Endothelial cell of umbilical vein (primary cell): Measurements from ENCODE around the gene TNFAIP8. TPM values are rescaled to one million over a fixed set of nuclear protein-coding genes. Genes with fewer than 3 reads are reported as not detected.

Source experiments
- BruUV-seq: library from RNA; stranded (reverse); fragments of 400-500 nt; replicated peaks from 2 replicates; lab custom pipeline; 2021; lab: Mats Ljungman, UMichigan
- CTCF ChIA-PET: fragments of 300-600, 350-600 bp; sonication (Branson Sonifier 250); formaldehyde crosslinking; loops from one replicate; lab custom pipeline; 2021; ENCODE audit warnings: antibody characterized with exemption, inconsistent platforms; lab: Charles Lee
- POLR2A ChIA-PET: fragments of 300-600, 350-600 bp; sonication (Branson Sonifier 250); formaldehyde crosslinking; loops from one replicate; lab custom pipeline; 2021; ENCODE audit warnings: antibody characterized with exemption, inconsistent platforms; lab: Charles Lee
- DNase-seq: peaks from one replicate; pipeline ENCODE4 v3.0.0-alpha.2; 2011; ENCODE audit warnings: low read depth, low spot score
- FAIRE-seq: peaks from 2 replicates; lab custom pipeline; 2011; peaks lifted over from hg19 to GRCh38; lab: Jason Lieb, UNC
- H2AFZ ChIP-seq: 2 replicates; pipeline ENCODE4 v1.6.0; 2012; ENCODE audit warnings: low read depth, low read length, control low read depth, inconsistent platforms
- H3K27ac ChIP-seq: 2 replicates; pipeline ENCODE4 v1.5.1; 2011; ENCODE audit warnings: low read depth, mild to moderate bottlenecking, control low read depth, low read length, moderate library complexity; ENCODE audit not compliant: insufficient read depth
- H3K27me3 ChIP-seq, 2 experiments: 2 replicates each; pipeline versions ENCODE4 v1.6.0 to v1.6.1; 2011; ENCODE audit warnings: low read length in 2 of 2, mixed read lengths in 1 of 2; ENCODE audit not compliant: control insufficient read depth in 2 of 2, insufficient read depth in 2 of 2
- H3K36me3 ChIP-seq, 2 experiments: 2 replicates in 1 of 2; 3 replicates in 1 of 2; pipeline ENCODE4 v1.5.1; 2011; ENCODE audit warnings: low read length in 2 of 2, mild to moderate bottlenecking in 1 of 2, moderate library complexity in 1 of 2; ENCODE audit not compliant: control insufficient read depth in 2 of 2, insufficient read depth in 2 of 2; ENCODE audit errors: extremely low read depth in 1 of 2
- H3K4me1 ChIP-seq: 3 replicates; pipeline ENCODE4 v1.5.1; 2011; ENCODE audit warnings: mild to moderate bottlenecking, low read length; ENCODE audit not compliant: control insufficient read depth, insufficient read depth; ENCODE audit errors: extremely low read depth
- H3K4me2 ChIP-seq: 2 replicates; pipeline ENCODE4 v1.6.1; 2011; ENCODE audit warnings: low read length, control low read depth, mixed read lengths; ENCODE audit not compliant: insufficient read depth
- H3K4me3 ChIP-seq, 3 experiments: fragments of 200-600 bp in 1 of 3; sonication (generic), shearing (Covaris generic) in 1 of 3; replicated peaks in 1 of 3; 2 replicates each; pipeline ENCODE4 v1.5.1; 2011 to 2016; ENCODE audit warnings: control low read depth in 3 of 3, low read length in 3 of 3, mild to moderate bottlenecking in 2 of 3, inconsistent platforms in 1 of 3, low read depth in 1 of 3, moderate library complexity in 1 of 3; ENCODE audit not compliant: insufficient read depth in 1 of 3
- H3K79me2 ChIP-seq: 2 replicates; pipeline ENCODE4 v1.6.0; 2012; ENCODE audit warnings: low read length, inconsistent platforms; ENCODE audit not compliant: control insufficient read depth, insufficient read depth
- H3K9ac ChIP-seq: replicated peaks from 2 replicates; pipeline ENCODE3; 2011; ENCODE audit warnings: low read length, control low read depth; ENCODE audit not compliant: insufficient read depth; ENCODE audit errors: extremely low read depth
- H3K9me1 ChIP-seq: replicated peaks from 3 replicates; pipeline ENCODE4 v1.6.0; 2011; ENCODE audit warnings: mild to moderate bottlenecking, low read length; ENCODE audit not compliant: control insufficient read depth, insufficient read depth; ENCODE audit errors: extremely low read depth
- H3K9me3 ChIP-seq: replicated peaks from 2 replicates; pipeline ENCODE4 v1.5.1; 2012; ENCODE audit warnings: low read length, inconsistent platforms; ENCODE audit not compliant: control insufficient read depth, insufficient read depth
- H4K20me1 ChIP-seq: replicated peaks from 2 replicates; pipeline ENCODE3; 2011; ENCODE audit warnings: mild to moderate bottlenecking, low read length; ENCODE audit not compliant: control insufficient read depth, insufficient read depth; ENCODE audit errors: extremely low read depth
- EZH2 ChIP-seq: IDR thresholded peaks from 2 replicates; pipeline ENCODE4 v1.6.1; 2012; ENCODE audit warnings: borderline replicate concordance, low read depth, mild to moderate bottlenecking, moderate library complexity, low read length, inconsistent platforms; ENCODE audit not compliant: severe bottlenecking
- FOS ChIP-seq: IDR thresholded peaks from 2 replicates; pipeline ENCODE4 v1.6.1; 2011; ENCODE audit warnings: mild to moderate bottlenecking, low read length, moderate library complexity, borderline replicate concordance; ENCODE audit not compliant: insufficient read depth
- GATA2 ChIP-seq: IDR thresholded peaks from 2 replicates; pipeline ENCODE4 v1.7.0; 2011; ENCODE audit warnings: low read depth, mild to moderate bottlenecking, moderate library complexity, mixed read lengths, low read length; ENCODE audit not compliant: insufficient read length, insufficient read depth
- JUN ChIP-seq: IDR thresholded peaks from 2 replicates; pipeline ENCODE4 v1.6.1; 2011; ENCODE audit warnings: borderline replicate concordance, low read depth; ENCODE audit not compliant: insufficient read length, insufficient read depth
- MYC ChIP-seq: IDR thresholded peaks from one replicate; pipeline ENCODE4 v1.6.1; 2011; ENCODE audit warnings: mild to moderate bottlenecking, low read depth, low read length
- POLR2A ChIP-seq: IDR thresholded peaks from 2 replicates; pipeline ENCODE4 v1.6.1; 2012; ENCODE audit warnings: low read depth, mild to moderate bottlenecking, control low read depth, low read length
- POLR2AphosphoS5 ChIP-seq: IDR thresholded peaks from 2 replicates; pipeline ENCODE4 v1.6.1; 2012; ENCODE audit warnings: low read depth, mild to moderate bottlenecking, control low read depth, low read length, moderate library complexity; ENCODE audit not compliant: insufficient read depth
- dilution Hi-C: fragments of 300-500 bp; cut with MboI; formaldehyde crosslinking; loops from one replicate; pipeline ENCODE4 v1.15.0; 2019; ENCODE audit warnings: low sequenced_read_pairs; ENCODE audit not compliant: extremely low pct_ligation_motif_present
- intact Hi-C: fragments of 100-400 bp; cut with micrococcal nuclease; formaldehyde crosslinking; loops from one replicate; pipeline ENCODE4 v1.10.0; 2022
- polyA plus RNA-seq, 4 experiments: library from polyadenylated mRNA; depleted of rRNA in 3 of 4; stranded (reverse) in 3 of 4; unstranded in 1 of 4; fragments of >200 nt; gene quantifications; 2 replicates each; pipeline versions ENCODE4 v1.2.1 to v1.2.3, GENCODE V29; 2011 to 2012; ENCODE audit warnings: missing spikeins in 1 of 4
- total RNA-seq: library from RNA; stranded (reverse); gene quantifications from 2 replicates; pipeline ENCODE4 v1.2.3, GENCODE V29; 2021
- TF ChIP-seq, protein P1 (sequence below): IDR thresholded peaks from 2 replicates; pipeline ENCODE4 v1.6.1; 2011; ENCODE audit not compliant: insufficient read depth, insufficient read length
- TF ChIP-seq, protein P2 (sequence below), 2 donors: IDR thresholded peaks; 1 replicate in 1 of 2; 2 replicates in 1 of 2; pipeline ENCODE4 v1.5.1; 2011; ENCODE audit warnings: low read length in 2 of 2, mild to moderate bottlenecking in 2 of 2, moderate library complexity in 2 of 2, control low read depth in 1 of 2, inconsistent platforms in 1 of 2, low read depth in 1 of 2; ENCODE audit not compliant: insufficient read depth in 1 of 2; ENCODE audit errors: extremely low read depth in 1 of 2

The TNFAIP8 gene
- total and polyA plus RNA-seq, 2 donors (not counting 3 experiments of a cell fraction or from before 2014, with no cell fraction given) = 4.7 to 7.4 TPM

DNA sequence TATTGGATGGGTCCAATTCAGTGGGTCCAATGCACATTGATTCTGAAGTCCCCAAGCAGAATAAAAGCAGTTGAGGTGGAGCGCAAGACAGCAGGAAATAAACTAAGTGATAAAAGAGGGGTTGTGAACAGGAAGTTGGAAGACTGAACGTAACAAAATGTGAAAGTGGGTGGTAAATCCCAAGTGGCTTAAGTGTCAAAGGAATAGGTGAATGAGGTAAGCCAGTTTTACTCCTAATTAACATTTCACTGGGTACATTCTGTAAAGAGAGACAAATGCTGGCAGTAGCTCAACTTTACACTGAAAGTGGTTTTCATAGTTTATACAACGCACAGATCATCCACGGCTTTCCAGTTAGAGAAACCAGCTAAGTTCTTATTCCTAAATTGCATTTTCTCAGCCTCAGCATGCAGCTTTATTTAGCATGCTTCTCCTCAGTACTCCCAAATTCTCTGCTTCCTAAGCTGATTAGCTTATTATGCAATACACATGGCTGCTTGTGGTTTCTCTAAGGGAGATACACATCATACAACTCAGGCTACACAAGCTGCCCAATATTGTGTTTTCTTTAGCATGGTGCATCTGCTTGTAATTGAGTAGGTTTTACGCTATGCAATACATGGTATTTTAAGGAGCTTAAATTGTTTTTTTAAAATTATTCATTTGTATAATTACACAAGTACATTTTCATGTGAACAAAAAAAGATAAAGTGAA, 62.2 kb downstream of the TNFAIP8 start:
- no peaks in the 10 kb centered on the region for H3K36me3 ChIP-seq
- BruUV-seq = no TSS peak
- DNase-seq = no peak
- H3K9me1 ChIP-seq = no peaks in the 10 kb centered on the region
- no peaks in the 10 kb centered on the region for H3K4me1 ChIP-seq
- no peak overlapping the region for H3K9ac ChIP-seq
- H3K4me2 ChIP-seq = no peak overlapping the region
- H4K20me1 ChIP-seq = no peaks in the 10 kb centered on the region
- H3K9me3 ChIP-seq = no peaks in the 10 kb centered on the region
- H3K4me3 ChIP-seq = no peak overlapping the region
- no peak overlapping the region for H3K27ac ChIP-seq
- dilution Hi-C loops = no loop called here
- no peak for TF ChIP-seq JUN
- no peak for FAIRE-seq
- POLR2A ChIA-PET = no interaction called here
- intact Hi-C loops = no loop called here
- H2AFZ ChIP-seq = no peak overlapping the region
- CTCF ChIA-PET = interaction anchor here (0.7 to 1.3 kb wide), 4 partner anchors 17 to 430 kb away, joined by 3 to 11 read pairs (median 3); partner anchors contain the start of gene DTWD2
- H3K79me2 ChIP-seq = no peaks in the 10 kb centered on the region
- peaks cover 10 to 14% of the 10 kb centered on the region in 2 experiments for H3K27me3 ChIP-seq

DNA sequence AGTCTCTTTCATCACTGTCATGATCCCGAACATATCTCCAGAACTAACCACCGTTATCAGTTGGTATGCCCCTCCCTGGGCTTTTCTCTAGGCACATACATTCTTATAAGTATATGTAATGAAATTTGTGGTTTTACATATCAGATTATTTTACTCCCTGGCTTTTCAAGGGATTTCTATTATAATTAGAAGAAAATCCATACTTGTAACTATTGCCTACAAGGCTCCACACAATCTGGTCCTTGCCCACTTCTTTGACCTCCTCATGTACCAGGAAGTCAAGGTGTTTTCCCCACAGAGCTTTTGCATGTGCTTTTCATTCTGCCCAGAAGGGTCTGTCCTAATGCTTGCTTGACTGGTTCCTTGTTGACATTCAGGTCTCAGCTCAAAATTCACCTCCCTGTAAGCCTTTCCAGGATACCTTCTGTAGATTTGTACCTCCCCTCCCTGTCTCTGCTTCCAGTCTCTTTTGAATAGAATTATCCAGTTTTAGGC, 62.8 kb downstream of the TNFAIP8 start:
- no peaks in the 10 kb centered on the region for H3K79me2 ChIP-seq
- H3K27me3 ChIP-seq = peaks cover 12 to 14% of the 10 kb centered on the region in 2 experiments
- no peak overlapping the region for H3K27ac ChIP-seq
- no peak overlapping the region for H3K4me3 ChIP-seq
- ChIA-PET CTCF (interaction anchor here (1.0 to 1.3 kb wide), 3 partner anchors 16 to 431 kb away, joined by 3 to 11 read pairs (median 3); partner anchors contain the start of gene DTWD2), POLR2A (no interaction called here)
- no peaks in the 10 kb centered on the region for H3K4me1 ChIP-seq
- DNase-seq = no peak
- H3K9me1 ChIP-seq = no peaks in the 10 kb centered on the region
- intact Hi-C loops = no loop called here
- no peak for FAIRE-seq
- H2AFZ ChIP-seq = no peak overlapping the region
- no peaks in the 10 kb centered on the region for H3K36me3 ChIP-seq
- no TSS peak for BruUV-seq
- no peaks in the 10 kb centered on the region for H3K9me3 ChIP-seq
- H3K9ac ChIP-seq = no peak overlapping the region
- dilution Hi-C loops = no loop called here
- no peaks in the 10 kb centered on the region for H4K20me1 ChIP-seq
- H3K4me2 ChIP-seq = no peak overlapping the region
- TF ChIP-seq POLR2A = no peak
- no peak for TF ChIP-seq POLR2AphosphoS5
- TF ChIP-seq, protein P1, sequence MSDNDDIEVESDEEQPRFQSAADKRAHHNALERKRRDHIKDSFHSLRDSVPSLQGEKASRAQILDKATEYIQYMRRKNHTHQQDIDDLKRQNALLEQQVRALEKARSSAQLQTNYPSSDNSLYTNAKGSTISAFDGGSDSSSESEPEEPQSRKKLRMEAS = no peak
- no peak for TF ChIP-seq EZH2
- TF ChIP-seq, protein P2, sequence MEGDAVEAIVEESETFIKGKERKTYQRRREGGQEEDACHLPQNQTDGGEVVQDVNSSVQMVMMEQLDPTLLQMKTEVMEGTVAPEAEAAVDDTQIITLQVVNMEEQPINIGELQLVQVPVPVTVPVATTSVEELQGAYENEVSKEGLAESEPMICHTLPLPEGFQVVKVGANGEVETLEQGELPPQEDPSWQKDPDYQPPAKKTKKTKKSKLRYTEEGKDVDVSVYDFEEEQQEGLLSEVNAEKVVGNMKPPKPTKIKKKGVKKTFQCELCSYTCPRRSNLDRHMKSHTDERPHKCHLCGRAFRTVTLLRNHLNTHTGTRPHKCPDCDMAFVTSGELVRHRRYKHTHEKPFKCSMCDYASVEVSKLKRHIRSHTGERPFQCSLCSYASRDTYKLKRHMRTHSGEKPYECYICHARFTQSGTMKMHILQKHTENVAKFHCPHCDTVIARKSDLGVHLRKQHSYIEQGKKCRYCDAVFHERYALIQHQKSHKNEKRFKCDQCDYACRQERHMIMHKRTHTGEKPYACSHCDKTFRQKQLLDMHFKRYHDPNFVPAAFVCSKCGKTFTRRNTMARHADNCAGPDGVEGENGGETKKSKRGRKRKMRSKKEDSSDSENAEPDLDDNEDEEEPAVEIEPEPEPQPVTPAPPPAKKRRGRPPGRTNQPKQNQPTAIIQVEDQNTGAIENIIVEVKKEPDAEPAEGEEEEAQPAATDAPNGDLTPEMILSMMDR (IDR thresholded peaks at IDR 0.05; ENCODE audit: extremely low read depth in 1 of 2, insufficient read depth in 1 of 2, low read depth in 1 of 2, low read length in 2 of 2) = no peak
- TF ChIP-seq FOS = no peak
- TF ChIP-seq MYC = no peak
- TF ChIP-seq GATA2 = no peak
- TF ChIP-seq JUN = no peak
